ENCODE results near the gene HEMK1. TPM values are rescaled to one million over a fixed set of nuclear protein-coding genes. Genes with fewer than 3 reads are reported as not detected.

HEMK1 gene, protein sequence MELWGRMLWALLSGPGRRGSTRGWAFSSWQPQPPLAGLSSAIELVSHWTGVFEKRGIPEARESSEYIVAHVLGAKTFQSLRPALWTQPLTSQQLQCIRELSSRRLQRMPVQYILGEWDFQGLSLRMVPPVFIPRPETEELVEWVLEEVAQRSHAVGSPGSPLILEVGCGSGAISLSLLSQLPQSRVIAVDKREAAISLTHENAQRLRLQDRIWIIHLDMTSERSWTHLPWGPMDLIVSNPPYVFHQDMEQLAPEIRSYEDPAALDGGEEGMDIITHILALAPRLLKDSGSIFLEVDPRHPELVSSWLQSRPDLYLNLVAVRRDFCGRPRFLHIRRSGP
- polyA plus RNA-seq (2013, experiment 1 of 2; ENCODE audit: insufficient read length) = 21.7 TPM
- 19.9 TPM for polyA plus RNA-seq (2013, experiment 2 of 2; ENCODE audit: insufficient read length)

DNA sequence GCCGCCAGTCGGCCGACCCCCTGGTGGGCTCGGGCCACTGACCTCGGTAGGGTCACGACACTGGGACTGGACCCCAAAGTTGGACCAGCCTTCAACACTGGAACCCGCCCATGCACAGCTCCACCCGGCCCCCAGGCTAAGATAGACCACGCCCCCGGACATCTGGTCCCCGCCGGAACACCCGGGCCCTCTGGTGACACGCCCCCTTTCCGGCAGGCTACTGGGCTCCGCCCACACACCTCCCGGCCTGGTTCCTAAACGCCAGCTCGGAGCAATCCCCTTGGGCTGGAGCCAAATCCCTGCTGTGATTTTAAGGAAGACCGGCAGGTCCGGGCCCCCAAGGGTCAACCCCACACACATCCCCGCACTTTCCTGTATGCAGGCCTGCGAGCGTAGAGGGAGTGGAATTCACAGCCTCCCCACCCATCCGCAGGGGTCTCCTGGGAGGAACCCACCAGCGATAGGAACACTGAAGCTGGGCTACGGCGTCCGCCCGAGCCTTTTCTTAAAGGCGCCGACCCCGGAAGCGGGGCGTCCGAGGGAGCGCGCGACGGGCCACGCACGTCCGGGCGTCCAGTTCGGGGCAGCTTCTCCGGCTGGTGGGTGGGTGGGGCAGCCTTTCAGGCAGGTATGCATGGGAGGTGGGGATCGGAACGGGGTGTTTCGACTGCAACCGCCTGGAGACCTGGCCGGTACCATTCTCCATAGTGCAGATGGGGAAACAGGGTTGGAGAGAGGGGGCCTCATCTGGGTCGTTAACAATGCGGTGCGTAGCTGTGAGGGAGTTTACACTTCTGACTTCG, at the start of gene HEMK1:
Gene HEMK1, plus strand, starts transcription at position 576 of the 803 bp plus-strand sequence. CDS start 1,583 bp downstream, outside the sequence.
- DNase-seq = peak; percentile 96

- no peak for DNase-seq
Measured at GRCh38 chr3:50520849-50521248, 48.5 kb upstream of the HEMK1 start.

DNA sequence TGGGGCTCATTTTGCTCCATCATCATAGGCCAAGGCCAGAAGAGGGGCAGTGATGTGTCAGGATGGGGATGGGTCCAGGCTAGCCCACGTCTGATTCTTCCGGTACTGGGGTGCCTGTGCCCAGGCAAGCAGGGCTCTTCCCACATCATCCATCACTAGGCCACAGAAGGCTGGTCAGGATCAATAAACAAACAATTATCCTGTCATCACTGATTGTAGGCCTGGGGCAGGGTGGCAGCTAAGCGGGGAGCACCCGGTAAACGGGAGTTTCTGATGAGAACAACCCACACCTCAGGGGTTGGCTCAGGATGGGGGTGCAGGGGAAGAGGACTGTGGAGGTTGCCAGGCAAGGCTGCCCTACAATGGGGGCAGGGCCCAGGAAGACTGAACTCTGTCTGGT, 47.8 kb upstream of the HEMK1 start:
- DNase-seq = no peak

GRCh38 chr3:50523279-50523811, 46.0 kb upstream of the HEMK1 start:
- no peak for DNase-seq

GRCh38 chr3:50524746-50525145, 44.6 kb upstream of the HEMK1 start:
- no peak for DNase-seq

DNA sequence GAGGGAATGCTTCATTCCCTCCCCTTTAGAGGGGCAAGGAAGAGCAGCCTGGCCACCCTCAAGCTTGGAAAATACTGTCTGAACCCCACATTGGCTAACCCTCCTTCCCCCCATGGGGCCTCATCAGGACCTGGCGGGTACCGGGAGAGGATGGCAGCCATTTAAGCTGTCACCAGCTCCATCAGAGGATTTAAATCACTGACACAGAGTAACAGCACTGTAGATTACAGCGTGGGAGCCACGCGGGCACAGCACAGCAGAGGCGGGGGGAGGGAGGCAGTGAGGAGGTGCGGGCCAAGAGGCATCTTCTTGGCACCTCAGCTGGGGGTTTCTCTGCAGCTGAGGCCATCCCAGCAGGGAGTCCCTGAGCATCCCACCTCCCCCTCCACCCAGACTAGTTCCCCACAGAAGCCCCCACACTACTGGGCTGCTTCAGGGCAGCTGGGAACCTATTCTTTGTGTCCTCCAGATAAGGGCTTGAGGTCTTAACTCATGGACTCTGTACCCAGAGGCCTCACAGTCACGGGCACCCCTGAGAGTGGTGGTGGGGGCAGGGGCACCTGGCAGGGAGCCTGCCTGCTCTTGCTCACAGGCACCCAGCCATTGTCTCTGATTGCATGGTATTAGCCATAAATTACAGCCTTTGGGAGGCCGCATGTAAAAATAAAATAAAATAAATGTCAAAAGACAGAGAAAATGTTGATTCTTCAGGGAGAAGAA, 44.0 kb upstream of the HEMK1 start:
- no peak for DNase-seq

GRCh38 chr3:50525987-50526386, 43.3 kb upstream of the HEMK1 start:
- DNase-seq = peak; percentile 46

- DNase-seq = no peak
Measured at GRCh38 chr3:50530001-50530970, 39.0 kb upstream of the HEMK1 start.

DNA sequence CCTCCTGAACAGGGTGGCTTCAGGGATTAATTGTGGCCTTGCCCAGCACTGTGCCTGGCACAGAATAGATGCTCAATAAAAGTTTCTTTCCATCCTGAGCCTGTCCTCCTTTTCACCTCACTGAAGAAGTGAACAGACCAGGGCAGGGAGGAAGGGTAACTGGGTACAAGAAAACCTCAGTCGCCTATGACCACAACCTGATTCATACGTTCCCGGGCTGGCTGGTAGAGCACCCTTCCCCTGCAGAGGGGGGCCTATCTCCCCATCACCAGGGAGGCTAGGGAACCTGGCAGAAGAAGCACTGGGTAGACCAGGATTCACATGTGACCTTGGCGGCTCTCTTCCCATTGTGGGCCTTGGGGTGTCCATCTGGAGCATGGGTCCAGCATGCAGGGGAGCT, 38.1 kb upstream of the HEMK1 start:
- no peak for DNase-seq

- DNase-seq = no peak
Measured at GRCh38 chr3:50532062-50532705, 37.1 kb upstream of the HEMK1 start.

DNA sequence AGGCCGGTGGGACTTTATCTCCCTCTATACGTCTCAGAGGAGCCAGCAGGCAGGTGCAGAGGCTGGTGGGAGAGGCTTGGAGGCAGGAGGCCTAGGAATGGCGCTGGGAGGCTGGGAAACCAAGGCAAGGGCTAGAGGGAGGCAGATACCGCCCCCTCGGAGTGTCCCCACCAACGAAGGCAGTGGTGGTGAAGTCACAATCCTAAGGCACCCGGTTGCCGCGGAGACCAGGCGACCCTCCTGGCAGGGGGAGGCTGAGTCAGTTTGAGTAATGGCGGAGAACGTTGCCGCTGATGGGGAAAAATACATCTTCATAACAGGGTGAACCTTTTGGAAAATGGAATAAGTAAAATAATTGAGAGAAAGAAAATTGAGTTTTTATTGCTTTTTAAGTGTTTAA, 36.0 kb upstream of the HEMK1 start:
- DNase-seq = no peak

- DNase-seq = no peak
Measured at GRCh38 chr3:50533807-50534461, 35.4 kb upstream of the HEMK1 start.

GRCh38 chr3:50534681-50535330, 34.5 kb upstream of the HEMK1 start:
- no peak for DNase-seq

GRCh38 chr3:50536471-50537180, 32.7 kb upstream of the HEMK1 start:
- DNase-seq = no peak

GRCh38 chr3:50537421-50538129, 31.7 kb upstream of the HEMK1 start:
- DNase-seq = no peak

DNA sequence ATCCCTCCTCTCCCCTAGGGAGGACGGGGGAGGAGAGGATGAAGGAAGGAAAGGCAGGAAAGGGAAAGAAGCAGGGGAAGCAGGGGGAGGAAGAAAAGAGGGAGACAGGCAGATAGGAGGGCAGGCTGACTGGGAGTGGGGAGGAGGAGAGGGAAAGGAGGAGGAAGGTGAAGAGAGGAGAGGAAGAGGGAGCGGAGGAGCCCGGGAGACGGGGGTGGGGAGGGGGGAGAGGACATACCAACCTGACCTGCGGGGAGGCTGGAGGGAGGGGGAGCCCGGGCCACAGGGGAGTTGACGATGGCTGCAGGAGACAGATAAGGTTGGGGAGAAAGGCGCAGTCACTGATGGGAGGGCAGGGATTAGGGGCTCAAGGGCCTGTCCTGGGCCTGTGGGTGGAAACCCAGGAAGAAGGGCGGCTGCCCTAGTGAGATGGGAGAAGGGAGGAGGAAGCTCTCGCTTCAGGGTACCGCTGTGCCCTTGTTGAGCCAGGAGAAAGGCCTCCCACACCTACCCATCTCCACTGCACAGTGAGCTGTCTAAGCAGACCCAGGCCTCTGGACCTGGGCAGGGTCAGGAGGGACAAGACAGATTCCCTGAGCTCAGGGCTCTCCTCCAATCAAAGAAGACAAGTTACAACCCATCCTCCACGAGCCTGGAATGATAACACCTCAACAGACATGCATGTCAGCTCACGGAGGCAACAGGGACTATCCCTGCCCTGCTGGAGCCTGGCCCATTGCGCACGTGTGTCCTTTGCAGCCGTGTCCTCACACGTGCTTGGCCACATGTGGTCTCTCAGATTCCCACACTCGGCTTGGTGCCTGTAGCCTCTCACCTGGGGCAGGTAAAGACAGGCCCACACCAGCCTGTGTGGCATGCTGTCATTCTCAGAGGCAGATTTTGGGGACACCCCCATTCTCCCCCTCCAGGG, 29.7 kb upstream of the HEMK1 start:
- DNase-seq = no peak

Measured in fibroblast of skin of scalp (primary cell).